SK-N-SH treated with all-trans-retinoic acid at 6 μM for 48 hours (cell line): ENCODE measurements around the gene TSPO.

Experiments used
- ATAC-seq: fragments of 200-7000 bp; cut with Tn5 transposase; 3 replicates; pipeline ENCODE4 v1.9.1; 2020; ENCODE audit warnings: mild to moderate bottlenecking, moderate library complexity
- BACH2 ChIP-seq: fragments of 250-450 bp; sonication (Bioruptor Pico); IDR thresholded peaks from 2 replicates; pipeline ENCODE4 v1.9.0; 2021; ENCODE audit warnings: mild to moderate bottlenecking, borderline replicate concordance
- CSDC2 ChIP-seq: fragments of 250-450 bp; sonication (Bioruptor Pico); IDR thresholded peaks from 2 replicates; pipeline ENCODE4 v1.5.0; 2020; ENCODE audit warnings: mild to moderate bottlenecking, moderate library complexity
- CSRNP3 ChIP-seq: fragments of 250-450 bp; sonication (Bioruptor Pico); IDR thresholded peaks from 2 replicates; pipeline ENCODE4 v1.5.1; 2021; ENCODE audit warnings: mild to moderate bottlenecking, moderate library complexity
- ESRRG ChIP-seq: fragments of 250-450 bp; sonication (Bioruptor Pico); IDR thresholded peaks from 2 replicates; pipeline ENCODE4 v1.6.1; 2021; ENCODE audit warnings: mild to moderate bottlenecking
- GLIS3 ChIP-seq: fragments of 250-450 bp; sonication (Bioruptor Pico); IDR thresholded peaks from 2 replicates; pipeline ENCODE4 v1.5.0; 2020; ENCODE audit warnings: mild to moderate bottlenecking, moderate library complexity
- ISL1 ChIP-seq: fragments of 250-450 bp; sonication (Bioruptor Pico); IDR thresholded peaks from 2 replicates; pipeline ENCODE4 v2.1.2; 2022; ENCODE audit warnings: mild to moderate bottlenecking, moderate library complexity
- OSR1 ChIP-seq: fragments of 250-450 bp; sonication (Bioruptor Pico); IDR thresholded peaks from 2 replicates; pipeline ENCODE4 v1.8.0; 2022; ENCODE audit warnings: moderate library complexity, mild to moderate bottlenecking, inconsistent platforms
- PPARA ChIP-seq: fragments of 250-450 bp; sonication (Bioruptor Pico); IDR thresholded peaks from 2 replicates; pipeline ENCODE4 v1.5.0; 2020; ENCODE audit warnings: mild to moderate bottlenecking, borderline replicate concordance
- RARB ChIP-seq: fragments of 250-450 bp; sonication (Bioruptor Pico); IDR thresholded peaks from 2 replicates; pipeline ENCODE4 v1.8.0; 2021; ENCODE audit warnings: mild to moderate bottlenecking, moderate library complexity
- SNAI2 ChIP-seq: fragments of 250-450 bp; sonication (Bioruptor Pico); IDR thresholded peaks from 2 replicates; pipeline ENCODE4 v1.5.0; 2020; ENCODE audit warnings: mild to moderate bottlenecking, moderate library complexity
- TCF4 ChIP-seq: fragments of 250-450 bp; sonication (Bioruptor Pico); IDR thresholded peaks from 2 replicates; pipeline ENCODE4 v1.8.0; 2021; ENCODE audit warnings: mild to moderate bottlenecking, moderate library complexity, borderline replicate concordance
- TOX ChIP-seq: fragments of 250-450 bp; sonication (Bioruptor Pico); IDR thresholded peaks from 2 replicates; pipeline ENCODE4 v1.8.0; 2021; ENCODE audit warnings: mild to moderate bottlenecking, moderate library complexity, borderline replicate concordance
- ZC3H10 ChIP-seq: fragments of 250-450 bp; sonication (Bioruptor Pico); IDR thresholded peaks from 2 replicates; pipeline ENCODE4 v1.5.1; 2021; ENCODE audit warnings: mild to moderate bottlenecking, moderate library complexity
- ZFP3 ChIP-seq: fragments of 250-450 bp; sonication (Bioruptor Pico); IDR thresholded peaks from 2 replicates; pipeline ENCODE4 v1.5.0; 2020; ENCODE audit warnings: mild to moderate bottlenecking, moderate library complexity
- ZFP30 ChIP-seq: fragments of 450-650 bp; formaldehyde crosslinking; IDR thresholded peaks from 2 replicates; pipeline ENCODE4 v1.5.0; 2022; ENCODE audit warnings: mild to moderate bottlenecking, moderate library complexity
- ZNF565 ChIP-seq: fragments of 450-650 bp; formaldehyde crosslinking; conservative IDR thresholded peaks from 2 replicates; pipeline ENCODE4 v1.5.0; 2020; ENCODE audit warnings: low read depth, mild to moderate bottlenecking, moderate library complexity
- ZNF70 ChIP-seq: fragments of 450-650 bp; formaldehyde crosslinking; IDR thresholded peaks from 2 replicates; pipeline ENCODE4 v1.5.0; 2020; ENCODE audit warnings: mild to moderate bottlenecking, moderate library complexity
- ZNF8 ChIP-seq: fragments of 450-650 bp; formaldehyde crosslinking; IDR thresholded peaks from 2 replicates; pipeline ENCODE4 v1.5.0; 2020; ENCODE audit warnings: mild to moderate bottlenecking, moderate library complexity
- TF ChIP-seq, protein P1 (sequence below): fragments of 250-450 bp; sonication (Bioruptor Pico); IDR thresholded peaks from 2 replicates; pipeline ENCODE4 v1.5.1; 2020; ENCODE audit warnings: low read depth, mild to moderate bottlenecking, moderate library complexity
- TF ChIP-seq, protein P2 (sequence below): fragments of 250-450 bp; sonication (Bioruptor Pico); IDR thresholded peaks from 2 replicates; pipeline ENCODE4 v1.8.0; 2020; ENCODE audit warnings: mild to moderate bottlenecking, moderate library complexity, borderline replicate concordance

TSPO gene

GRCh38 chr22:43127166-43127908, 24.0 kb upstream of the TSPO start (continued):
- TF ChIP-seq CSRNP3 (no peak), PPARA (CRISPR knock-in tag) (no peak), TCF4 (no peak)
- TF ChIP-seq, protein P1, sequence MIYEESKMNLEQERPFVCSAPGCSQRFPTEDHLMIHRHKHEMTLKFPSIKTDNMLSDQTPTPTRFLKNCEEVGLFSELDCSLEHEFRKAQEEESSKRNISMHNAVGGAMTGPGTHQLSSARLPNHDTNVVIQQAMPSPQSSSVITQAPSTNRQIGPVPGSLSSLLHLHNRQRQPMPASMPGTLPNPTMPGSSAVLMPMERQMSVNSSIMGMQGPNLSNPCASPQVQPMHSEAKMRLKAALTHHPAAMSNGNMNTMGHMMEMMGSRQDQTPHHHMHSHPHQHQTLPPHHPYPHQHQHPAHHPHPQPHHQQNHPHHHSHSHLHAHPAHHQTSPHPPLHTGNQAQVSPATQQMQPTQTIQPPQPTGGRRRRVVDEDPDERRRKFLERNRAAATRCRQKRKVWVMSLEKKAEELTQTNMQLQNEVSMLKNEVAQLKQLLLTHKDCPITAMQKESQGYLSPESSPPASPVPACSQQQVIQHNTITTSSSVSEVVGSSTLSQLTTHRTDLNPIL (CRISPR knock-in tag) = no peak
- TF ChIP-seq, all 23 proteins: peak for 0

DNA sequence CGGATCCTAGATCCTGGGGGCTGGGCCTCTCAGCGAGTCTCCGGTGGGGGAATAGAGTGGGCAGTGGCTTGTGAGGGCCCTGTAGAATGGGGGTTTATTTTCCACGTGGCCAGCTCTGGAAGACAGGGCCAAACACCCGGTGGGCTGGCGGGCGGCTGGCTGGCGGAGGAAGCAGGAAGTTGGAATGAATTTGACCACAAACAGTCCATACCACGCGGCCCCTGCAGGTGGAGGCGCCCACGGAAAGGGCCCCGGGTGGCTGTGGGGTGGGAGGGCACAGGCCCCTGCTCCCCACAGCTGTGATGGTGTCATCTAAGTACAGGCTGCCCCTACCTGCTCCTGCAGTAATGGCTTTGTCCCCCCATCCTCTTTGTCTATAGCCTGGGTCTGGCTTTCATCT, 23.2 kb upstream of the TSPO start:
- TF ChIP-seq ZNF70 (no peak), ISL1 (CRISPR knock-in tag) (no peak), ZNF8 (no peak), RARB (CRISPR knock-in tag) (no peak)
- no peak for ATAC-seq

- ATAC-seq = no peak
- TF ChIP-seq ISL1 (CRISPR knock-in tag) = no peak
- TF ChIP-seq OSR1 (CRISPR knock-in tag) = no peak
- no peak for TF ChIP-seq GLIS3 (CRISPR knock-in tag)
- TF ChIP-seq ZFP30 (CRISPR knock-in tag) = no peak
- TF ChIP-seq, protein P2, sequence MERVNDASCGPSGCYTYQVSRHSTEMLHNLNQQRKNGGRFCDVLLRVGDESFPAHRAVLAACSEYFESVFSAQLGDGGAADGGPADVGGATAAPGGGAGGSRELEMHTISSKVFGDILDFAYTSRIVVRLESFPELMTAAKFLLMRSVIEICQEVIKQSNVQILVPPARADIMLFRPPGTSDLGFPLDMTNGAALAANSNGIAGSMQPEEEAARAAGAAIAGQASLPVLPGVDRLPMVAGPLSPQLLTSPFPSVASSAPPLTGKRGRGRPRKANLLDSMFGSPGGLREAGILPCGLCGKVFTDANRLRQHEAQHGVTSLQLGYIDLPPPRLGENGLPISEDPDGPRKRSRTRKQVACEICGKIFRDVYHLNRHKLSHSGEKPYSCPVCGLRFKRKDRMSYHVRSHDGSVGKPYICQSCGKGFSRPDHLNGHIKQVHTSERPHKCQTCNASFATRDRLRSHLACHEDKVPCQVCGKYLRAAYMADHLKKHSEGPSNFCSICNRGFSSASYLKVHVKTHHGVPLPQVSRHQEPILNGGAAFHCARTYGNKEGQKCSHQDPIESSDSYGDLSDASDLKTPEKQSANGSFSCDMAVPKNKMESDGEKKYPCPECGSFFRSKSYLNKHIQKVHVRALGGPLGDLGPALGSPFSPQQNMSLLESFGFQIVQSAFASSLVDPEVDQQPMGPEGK (CRISPR knock-in tag) = no peak
- TF ChIP-seq ZC3H10 = no peak
- no peak for TF ChIP-seq RARB (CRISPR knock-in tag)
- TF ChIP-seq, all 23 proteins: peak for 0
Measured at GRCh38 chr22:43128928-43129424, 22.4 kb upstream of the TSPO start.

GRCh38 chr22:43129426-43130425, 21.6 kb upstream of the TSPO start:
- TF ChIP-seq TCF4 = no peak
- no peak for TF ChIP-seq TOX (CRISPR knock-in tag)
- no peak for TF ChIP-seq GLIS3 (CRISPR knock-in tag)
- no peak for TF ChIP-seq BACH2 (CRISPR knock-in tag)
- no peak for TF ChIP-seq ZNF565
- no peak for TF ChIP-seq ZNF70
- TF ChIP-seq CSRNP3 = no peak
- TF ChIP-seq ESRRG (CRISPR knock-in tag) = no peak
- no peak for TF ChIP-seq RARB (CRISPR knock-in tag)
- no peak for TF ChIP-seq ISL1 (CRISPR knock-in tag)
- TF ChIP-seq ZFP3 = no peak
- no peak for TF ChIP-seq CSDC2 (CRISPR knock-in tag)
- TF ChIP-seq SNAI2 (CRISPR knock-in tag) = no peak
- TF ChIP-seq, protein P2 (CRISPR knock-in tag) = no peak
- no peak for ATAC-seq
